HG02763 (cell line): ENCODE results near the gene MIGA1.
"Not testable (repeated sequence)": the region's sequence is repeated elsewhere in the genome, so short reads cannot be mapped to it uniquely, and the experiment has no call there.

ENCODE experiments used
- ATAC-seq: cut with Tn5 transposase; IDR thresholded peaks from one replicate; pipeline ENCODE4 v1.9.1; 2021; ENCODE audit warnings: mild to moderate bottlenecking, moderate library complexity; ENCODE audit not compliant: unreplicated experiment

MIGA1 gene

DNA sequence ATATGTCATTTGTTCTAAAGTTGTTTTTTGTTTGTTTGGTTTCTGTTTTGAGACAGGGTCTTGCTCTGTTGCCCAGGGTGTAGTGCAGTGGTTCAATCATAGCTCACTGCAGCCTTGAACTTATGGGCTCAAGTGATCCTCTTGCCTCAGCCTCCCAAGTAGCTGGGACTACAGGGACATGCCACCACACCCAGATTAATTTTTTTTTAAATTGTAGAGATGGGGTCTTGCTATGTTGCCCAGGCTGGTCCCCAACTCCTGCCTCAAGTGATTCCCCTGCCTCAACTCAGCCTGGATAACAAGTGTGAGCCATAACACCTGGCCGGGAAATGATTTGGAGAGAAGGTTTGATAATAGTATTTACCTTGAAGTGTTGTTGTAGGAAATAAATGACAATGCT lies 127.2 kb downstream of the MIGA1 start:
- no peak for ATAC-seq

DNA sequence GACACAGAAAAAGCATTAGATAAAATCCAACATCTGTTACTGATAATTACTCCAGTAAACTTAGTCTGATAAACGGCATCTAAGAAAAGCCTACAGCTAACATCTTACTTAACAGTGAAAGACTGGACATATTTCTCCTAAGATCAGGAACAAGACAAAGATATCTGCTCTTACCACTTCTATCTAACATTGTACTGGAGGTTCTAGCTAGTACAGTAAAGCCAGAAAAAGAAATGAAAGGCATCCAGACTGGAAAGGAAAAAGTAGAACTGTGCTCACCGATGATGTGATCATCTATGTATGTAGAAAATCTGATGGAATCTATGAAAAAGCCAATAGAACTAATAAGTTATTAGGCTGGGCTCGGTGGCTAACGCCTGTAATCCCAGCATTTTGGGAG lies 130.7 kb downstream of the MIGA1 start:
- no peak for ATAC-seq

DNA sequence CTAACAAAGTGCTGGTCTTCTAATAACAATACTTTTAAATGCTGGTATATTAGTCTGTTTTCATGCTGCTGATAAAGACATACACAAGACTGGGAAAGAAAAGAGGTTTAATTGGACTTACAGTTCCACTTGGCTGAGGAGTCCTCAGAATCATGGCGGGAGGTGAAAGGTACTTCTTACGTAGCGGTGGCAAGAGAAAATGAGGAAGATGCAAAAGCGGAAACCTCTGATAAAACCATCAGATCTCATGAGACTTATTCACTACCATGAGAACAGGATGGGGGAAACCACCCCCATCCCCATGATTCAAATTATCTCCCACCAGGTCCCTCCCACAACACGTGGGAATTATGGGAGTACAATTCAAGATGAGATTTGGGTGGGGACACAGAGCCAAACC lies 139.5 kb downstream of the MIGA1 start:
- not testable (repeated sequence) for ATAC-seq

DNA sequence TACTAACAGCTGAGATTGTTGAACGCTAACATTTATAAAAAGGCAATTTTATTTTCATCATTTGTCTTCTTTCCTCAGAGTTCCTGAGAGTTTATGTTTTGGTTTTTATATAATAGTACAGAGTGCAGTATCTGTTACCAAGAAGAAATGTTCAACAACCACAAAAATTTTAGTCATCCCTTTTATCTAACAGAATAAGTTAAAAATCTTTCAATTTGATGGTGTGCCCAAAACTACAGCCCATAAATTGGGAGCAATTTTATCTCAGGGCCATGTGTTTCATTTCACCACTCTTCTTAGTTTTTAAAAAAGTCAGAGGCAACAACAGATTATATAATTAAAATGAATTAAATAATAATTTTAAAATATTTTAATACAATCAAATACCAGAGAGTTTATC lies 146.1 kb downstream of the MIGA1 start:
- ATAC-seq, result no peak

DNA sequence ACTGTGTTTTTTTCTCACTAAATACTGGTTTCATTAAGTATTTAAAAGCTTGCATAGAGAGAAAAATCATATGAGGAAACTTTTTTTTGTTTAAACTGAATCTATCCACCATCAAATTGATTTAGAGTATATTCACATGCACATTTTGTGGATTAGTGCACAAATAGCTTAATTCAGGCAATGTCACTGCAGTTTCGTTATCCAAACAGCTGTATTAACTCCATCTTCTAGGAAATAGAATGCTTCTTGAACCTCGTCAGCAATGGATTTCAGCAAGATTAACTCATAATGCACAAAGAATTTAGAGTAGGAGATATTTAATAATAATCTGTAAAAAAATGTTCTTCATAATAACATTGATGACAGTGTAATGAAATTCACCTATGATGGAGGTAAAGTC lies 146.5 kb downstream of the MIGA1 start:
- no peak for ATAC-seq

DNA sequence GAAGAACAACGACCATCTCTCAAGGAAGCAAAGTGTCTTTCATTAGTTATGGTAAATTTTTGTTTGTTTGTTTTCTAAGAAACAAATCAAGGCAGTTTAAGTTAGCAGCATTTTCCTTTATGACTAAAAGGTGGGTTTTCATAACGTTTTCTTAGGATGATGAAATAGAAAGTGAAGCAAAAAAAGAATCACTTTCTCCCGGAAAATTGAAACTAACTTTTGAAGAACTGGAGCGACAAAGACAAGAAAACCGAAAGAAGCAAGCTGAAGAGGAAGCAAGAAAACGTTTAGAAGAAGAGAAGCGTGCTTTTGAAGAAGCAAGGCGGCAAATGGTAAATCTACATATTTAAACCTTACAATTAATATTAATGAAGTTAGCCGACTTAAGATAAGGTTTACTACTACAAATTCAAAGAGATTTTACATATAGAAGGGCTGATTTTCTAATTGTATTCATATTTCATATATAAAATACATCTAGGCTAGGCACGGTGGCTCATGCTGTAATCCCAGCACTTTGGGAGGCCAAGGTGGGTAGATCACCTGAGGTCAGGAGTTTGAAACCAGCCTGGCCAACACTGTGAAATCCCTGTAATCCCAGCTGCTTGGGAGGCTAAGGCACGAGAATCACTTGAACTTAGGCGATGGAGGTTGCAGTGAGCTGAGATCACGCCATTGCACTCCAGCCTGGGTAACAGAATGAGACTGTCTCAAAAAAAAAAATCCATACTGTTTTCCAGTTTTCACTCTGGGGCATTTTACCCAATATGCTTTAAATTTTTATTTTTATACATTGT lies 147.3 kb downstream of the MIGA1 start:
- no peak for ATAC-seq

DNA sequence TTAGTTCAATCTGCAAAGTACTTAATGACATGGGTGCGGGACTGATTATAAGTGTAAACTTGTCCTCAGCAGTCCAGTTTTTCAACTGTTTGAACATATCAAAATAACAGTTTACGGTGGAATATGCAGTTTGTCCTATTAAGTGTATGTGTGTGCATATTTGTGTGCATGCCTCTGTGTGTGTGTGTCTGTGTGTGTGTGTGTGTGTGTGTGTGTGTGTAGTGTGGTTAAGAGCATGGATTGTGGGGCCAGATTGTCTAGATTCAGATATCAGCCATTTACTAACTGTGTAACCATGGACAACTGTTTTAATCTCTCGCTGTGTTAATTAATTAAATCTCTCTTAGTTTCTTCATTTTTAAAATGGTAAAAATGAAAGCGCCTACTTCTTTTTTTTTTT lies 148.0 kb downstream of the MIGA1 start:
- ATAC-seq, result no peak
